GM20000 (cell line): Measurements from ENCODE around the gene LITAF.
"Not testable (repeated sequence)": the region's sequence is repeated elsewhere in the genome, so short reads cannot be mapped to it uniquely, and the experiment has no call there.

ENCODE experiments used
- DNase-seq: peaks from one replicate; pipeline ENCODE4 v3.0.0; 2012; ENCODE audit warnings: low spot score
- TF ChIP-seq, protein P1 (sequence below): IDR thresholded peaks from 2 replicates; pipeline ENCODE4 v1.5.1; 2012; ENCODE audit warnings: mild to moderate bottlenecking, control low read depth; ENCODE audit errors: extremely low read depth, missing control alignments

Gene LITAF

DNA sequence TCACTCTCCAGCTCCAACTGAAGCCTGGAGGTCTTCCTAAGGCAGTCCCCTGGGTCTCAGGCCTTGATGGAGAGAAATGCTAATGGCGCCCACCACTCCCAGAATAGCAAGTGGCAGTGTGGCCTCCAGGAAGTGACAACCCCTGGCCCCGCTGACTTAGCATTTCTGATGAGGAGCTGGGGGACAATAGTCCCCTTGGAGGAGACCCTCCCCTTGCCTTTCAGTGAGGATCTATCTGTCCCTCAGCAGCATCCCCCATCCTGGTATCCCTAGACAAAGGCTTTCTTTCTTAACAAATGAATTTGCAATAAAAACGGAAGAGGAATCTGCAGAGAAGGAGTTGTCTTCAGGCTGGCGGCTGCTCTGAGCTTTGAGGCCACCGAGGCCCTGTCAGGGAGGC, 68.8 kb downstream of the LITAF start:
- DNase-seq: no peak
- TF ChIP-seq, protein P1, sequence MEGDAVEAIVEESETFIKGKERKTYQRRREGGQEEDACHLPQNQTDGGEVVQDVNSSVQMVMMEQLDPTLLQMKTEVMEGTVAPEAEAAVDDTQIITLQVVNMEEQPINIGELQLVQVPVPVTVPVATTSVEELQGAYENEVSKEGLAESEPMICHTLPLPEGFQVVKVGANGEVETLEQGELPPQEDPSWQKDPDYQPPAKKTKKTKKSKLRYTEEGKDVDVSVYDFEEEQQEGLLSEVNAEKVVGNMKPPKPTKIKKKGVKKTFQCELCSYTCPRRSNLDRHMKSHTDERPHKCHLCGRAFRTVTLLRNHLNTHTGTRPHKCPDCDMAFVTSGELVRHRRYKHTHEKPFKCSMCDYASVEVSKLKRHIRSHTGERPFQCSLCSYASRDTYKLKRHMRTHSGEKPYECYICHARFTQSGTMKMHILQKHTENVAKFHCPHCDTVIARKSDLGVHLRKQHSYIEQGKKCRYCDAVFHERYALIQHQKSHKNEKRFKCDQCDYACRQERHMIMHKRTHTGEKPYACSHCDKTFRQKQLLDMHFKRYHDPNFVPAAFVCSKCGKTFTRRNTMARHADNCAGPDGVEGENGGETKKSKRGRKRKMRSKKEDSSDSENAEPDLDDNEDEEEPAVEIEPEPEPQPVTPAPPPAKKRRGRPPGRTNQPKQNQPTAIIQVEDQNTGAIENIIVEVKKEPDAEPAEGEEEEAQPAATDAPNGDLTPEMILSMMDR: no peak

DNA sequence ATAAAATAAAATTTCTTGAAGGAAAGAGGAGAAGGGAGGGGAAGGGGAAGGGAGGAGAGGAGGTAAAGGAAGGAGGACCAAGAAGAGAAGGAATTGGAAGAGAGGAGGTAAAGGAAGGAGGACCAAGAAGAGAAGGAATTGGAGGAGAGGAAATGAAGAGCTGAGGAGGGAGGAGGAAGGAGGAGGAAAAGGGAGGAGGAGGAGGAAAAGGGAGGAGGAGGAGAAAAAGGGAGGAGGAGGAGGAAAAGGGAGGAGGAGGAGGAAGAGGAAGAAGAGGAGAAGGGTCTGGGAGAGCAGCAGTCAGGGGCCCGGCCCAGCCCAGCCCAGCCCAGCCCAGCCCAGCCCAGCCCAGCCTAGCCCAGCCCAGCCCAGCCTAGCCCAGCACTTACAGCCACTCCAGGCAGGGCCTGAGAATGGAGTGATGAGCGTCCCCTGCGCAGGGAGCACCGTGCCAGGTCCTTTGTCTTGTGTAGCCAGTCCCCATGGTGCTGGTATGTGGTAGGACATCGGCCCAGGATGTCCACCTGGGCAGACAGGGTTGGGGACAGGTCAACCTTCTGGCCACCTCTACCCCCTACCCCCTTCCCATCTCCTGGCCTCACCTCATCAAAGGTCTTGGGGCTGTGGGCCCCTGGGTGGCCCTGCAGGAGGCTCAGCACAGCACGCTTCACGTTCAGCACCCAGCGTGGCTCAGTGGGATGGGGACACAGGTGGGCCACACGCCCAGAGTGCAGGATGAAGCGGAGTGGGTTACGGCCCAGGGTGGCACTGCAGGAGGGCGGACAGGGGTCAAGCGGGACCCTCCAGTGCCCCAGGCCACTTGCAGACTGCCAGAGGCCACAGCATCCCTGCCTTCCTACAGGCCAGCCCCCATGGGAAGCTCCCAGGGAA, 70.9 kb downstream of the LITAF start:
- DNase-seq: no peak

GRCh38 chr16:11514283-11514682, 72.4 kb downstream of the LITAF start:
- no peak for DNase-seq

More for the DNA sequence above, 70.9 kb downstream of the LITAF start:
- TF ChIP-seq, protein P1: no peak

DNA sequence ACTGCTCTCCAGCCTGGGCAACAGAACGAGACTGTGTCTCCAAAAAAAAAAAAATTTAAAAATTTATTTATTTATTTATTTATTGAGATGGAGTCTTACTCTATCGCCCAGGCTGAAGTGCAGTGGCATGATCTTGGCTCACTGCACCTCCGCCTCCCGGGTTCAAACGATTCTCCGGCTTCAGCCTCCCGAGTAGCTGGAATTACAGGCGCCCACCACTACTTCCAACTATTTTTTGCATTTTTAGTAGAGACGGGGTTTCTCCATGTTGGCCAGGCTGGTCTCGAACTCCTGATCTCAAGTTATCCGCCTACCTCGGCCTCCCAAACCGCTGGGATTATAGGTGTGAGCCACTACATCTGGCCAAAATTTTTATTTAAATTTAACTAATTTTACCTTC, 73.4 kb downstream of the LITAF start:
- not testable (repeated sequence) for DNase-seq

More at GRCh38 chr16:11514283-11514682, 72.4 kb downstream of the LITAF start:
- TF ChIP-seq, protein P1: no peak

DNA sequence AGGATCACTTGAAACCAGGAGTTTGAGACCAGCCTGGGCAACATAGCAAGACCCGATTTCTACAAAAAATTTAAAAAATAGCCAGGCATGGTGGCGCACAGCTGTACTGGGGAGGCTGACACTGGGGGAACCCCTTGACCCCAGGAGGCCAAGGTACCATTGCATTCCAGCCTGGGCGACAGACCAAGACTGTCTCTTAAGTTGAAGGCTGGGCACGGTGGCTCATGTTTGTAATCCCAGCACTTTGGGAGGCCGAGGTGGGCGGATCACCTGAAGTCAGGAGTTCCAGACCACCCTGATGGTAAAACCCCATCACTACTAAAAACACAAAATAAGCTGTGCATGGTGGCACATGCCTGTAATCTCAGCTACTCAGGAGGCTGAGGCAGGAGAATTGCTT, 74.9 kb downstream of the LITAF start:
- DNase-seq: no peak
- TF ChIP-seq, protein P1: no peak

GRCh38 chr16:11511328-11511727, 75.4 kb downstream of the LITAF start:
- DNase-seq: no peak
- TF ChIP-seq, protein P1: no peak

DNA sequence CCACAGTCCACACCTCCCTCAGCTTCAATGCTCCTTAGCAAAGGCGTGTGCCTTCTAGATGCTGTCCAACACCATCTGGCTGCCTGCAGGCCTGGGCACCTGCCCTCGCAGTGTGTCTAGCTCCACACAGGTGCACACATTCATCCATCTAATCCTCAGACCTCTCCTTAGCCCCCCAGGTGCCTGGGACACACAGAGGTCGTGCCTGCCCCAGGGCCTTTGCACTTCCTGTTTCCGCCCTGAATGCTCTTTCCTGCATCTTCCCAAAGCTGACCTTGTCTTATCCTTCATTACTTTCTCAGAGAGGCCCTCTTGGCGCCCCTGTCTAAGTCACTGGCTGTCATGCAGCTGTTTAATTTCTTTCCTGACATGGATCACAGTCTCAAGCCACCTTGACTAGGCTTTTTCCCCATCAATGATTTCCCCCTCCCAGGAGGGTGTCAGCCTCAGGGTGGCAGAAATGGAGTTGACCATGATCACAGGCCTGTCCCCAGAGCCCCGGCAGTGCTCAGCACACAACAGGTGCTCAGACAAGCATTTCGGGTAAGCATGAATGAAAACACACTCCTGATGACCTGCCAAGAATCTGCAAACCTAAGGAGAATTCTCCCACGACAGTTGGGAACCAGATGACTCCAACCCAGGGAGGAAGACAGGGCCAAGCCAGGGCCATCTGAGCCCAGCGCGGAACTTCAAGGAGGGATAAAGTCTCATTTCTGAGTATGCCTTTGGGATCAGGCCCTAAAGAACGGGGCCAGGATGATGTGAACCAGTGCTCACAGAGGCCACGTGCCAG, 76.3 kb downstream of the LITAF start:
- DNase-seq: no peak
- TF ChIP-seq, protein P1: no peak
